Thyroid gland (tissue), 4 donors: ENCODE measurements around the gene KCNA4. TPM values are rescaled to one million over a fixed set of nuclear protein-coding genes. Genes with fewer than 3 reads are reported as not detected.

Source experiments
- DNase-seq, 2 donors: peaks; one replicate each; pipeline ENCODE4 v3.0.0-alpha.2; 2019
- H3K27ac ChIP-seq, 3 donors: fragments of 200-600 bp; sonication (generic); 1 replicate in 2 of 3; 2 replicates in 1 of 3; pipeline ENCODE4 v1.5.1; 2016 to 2019; ENCODE audit warnings: mild to moderate bottlenecking in 1 of 3, moderate library complexity in 1 of 3
- H3K27me3 ChIP-seq: fragments of 200-600 bp; sonication (generic); one replicate; pipeline ENCODE4 v1.5.1; 2019
- H3K36me3 ChIP-seq, 2 donors: fragments of 200-600 bp; sonication (generic); one replicate each; pipeline ENCODE4 v1.5.1; 2016 to 2019
- H3K4me1 ChIP-seq, 2 donors: fragments of 200-600 bp; sonication (generic); one replicate each; pipeline ENCODE4 v1.5.1; 2017 to 2019
- H3K4me3 ChIP-seq, 3 donors: fragments of 200-600 bp; sonication (generic); replicated peaks in 1 of 3; 1 replicate in 2 of 3; 2 replicates in 1 of 3; pipeline ENCODE4 v1.5.1; 2016; ENCODE audit warnings: mild to moderate bottlenecking in 1 of 3
- H3K9me3 ChIP-seq: fragments of 200-600 bp; sonication (generic); one replicate; pipeline ENCODE4 v1.5.1; 2017
- POLR2A ChIP-seq, 2 donors: fragments of 450-650 bp; IDR thresholded peaks; one replicate each; pipeline ENCODE4 v1.6.1; 2017; ENCODE audit warnings: antibody characterized with exemption in 2 of 2, mild to moderate bottlenecking in 2 of 2, moderate library complexity in 1 of 2
- WGBS, 2 donors: methylation state at CpG; one replicate each; pipeline ENCODE4 v1.1.5; 2017; 5-methylcytosine and 5-hydroxymethylcytosine counted together
- intact Hi-C: fragments of 100-400 bp; cut with DNase I; formaldehyde crosslinking; loops from one replicate; pipeline ENCODE4 v1.15.1; 2023
- total RNA-seq, 4 donors: library from RNA; depleted of rRNA; stranded (reverse); fragments of >200 nt; gene quantifications; one replicate each; pipeline ENCODE4 v1.2.3, GENCODE V29; 2016
- TF ChIP-seq, protein P1 (sequence below), 6 experiments: fragments of 200-600 bp in 3 of 6; fragments of 450-650 bp in 3 of 6; sonication (generic) in 3 of 6; IDR thresholded peaks; one replicate each; pipeline ENCODE4 v1.5.1; 2016 to 2019; ENCODE audit warnings: antibody characterized with exemption in 6 of 6, mild to moderate bottlenecking in 2 of 6, inconsistent platforms in 1 of 6, moderate library complexity in 1 of 6

Gene KCNA4
- total RNA-seq, result under 1 TPM in 1 of 4 donors, not detected in 3; 0.20 TPM

DNA sequence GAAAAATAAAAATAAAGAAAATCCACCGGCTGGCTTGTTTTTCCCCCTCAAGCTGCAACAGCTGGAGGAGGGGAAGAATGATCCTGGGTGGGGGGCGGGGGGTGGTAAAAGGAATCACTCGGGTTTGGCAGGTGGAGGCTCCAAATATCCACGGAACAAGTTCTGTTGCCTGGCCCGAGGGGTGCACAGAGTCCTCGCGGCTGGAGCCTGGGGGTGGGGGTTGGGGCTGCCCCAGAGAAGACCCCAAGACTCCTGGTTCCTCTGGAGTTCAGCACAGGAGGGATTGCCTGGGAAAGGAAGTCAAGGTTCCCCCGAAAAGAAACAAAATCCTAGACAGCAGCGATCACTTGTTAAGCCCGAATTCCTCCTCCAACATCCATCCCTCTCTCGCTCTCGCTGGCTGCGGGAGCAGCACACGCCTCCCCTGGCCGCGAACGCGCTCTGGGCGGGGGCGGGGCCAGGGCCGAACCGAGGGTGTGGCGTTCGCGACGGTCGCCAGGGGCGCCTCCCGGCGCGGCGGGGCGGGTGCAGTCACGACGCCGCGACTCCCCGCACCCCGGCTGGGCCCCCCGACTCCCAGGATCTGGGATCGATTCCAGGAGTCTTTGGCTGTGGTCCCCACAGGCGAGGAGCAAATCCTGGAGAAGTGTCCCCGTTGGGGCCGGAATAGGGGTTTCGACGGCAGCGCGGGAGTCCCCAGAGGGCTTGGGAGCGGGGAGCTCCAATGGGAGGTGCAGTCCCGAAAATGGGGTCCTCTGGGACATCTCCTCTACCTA lies at the start of gene KCNA4:
Gene KCNA4 (minus strand): TSS at position 443 of the 776 bp plus-strand sequence. CDS start 4,352 bp downstream, outside the sequence.
- intact Hi-C loops, result no loop called here
- H3K4me1 ChIP-seq, result peaks cover 0 to 10% of the 10 kb centered on the region in 2 donors
- 3% methylated on average over 23 to 37 of the region's 50 CpGs for WGBS, 2 donors

DNA sequence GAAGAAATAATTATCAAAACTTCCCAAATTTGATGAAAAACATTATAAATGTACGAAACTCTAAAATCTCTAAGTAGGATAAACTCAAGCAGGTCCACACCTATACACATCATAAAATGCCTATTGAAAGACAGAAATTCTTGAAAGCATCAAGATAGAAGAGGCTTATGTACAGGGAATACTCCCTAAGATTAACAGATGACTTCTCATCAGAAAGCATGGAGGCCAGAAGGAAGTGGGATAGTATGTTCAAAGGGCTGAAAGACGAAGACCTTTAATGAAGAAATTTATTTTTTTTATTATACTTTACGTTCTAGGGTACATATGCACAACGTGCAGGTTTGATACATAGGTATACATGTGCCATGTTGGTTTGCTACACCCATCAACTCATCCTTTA lies 45.3 kb upstream of the KCNA4 start:
- Histone ChIP-seq H3K4me1 (no peaks in the 10 kb centered on the region), H3K27me3 (no peaks in the 10 kb centered on the region), H3K9me3 (peaks cover 4% of the 10 kb centered on the region), H3K36me3 (no peaks in the 10 kb centered on the region), H3K4me3 (no peak overlapping the region), H3K27ac (no peak overlapping the region)
- intact Hi-C loops, result no loop called here
- WGBS, 2 donors, result 68 to 80% methylated on average over 4 of the region's 4 CpGs
- DNase-seq, result no peak
- no peak for TF ChIP-seq POLR2A (IDR thresholded peaks at IDR 0.05)
- TF ChIP-seq, protein P1, sequence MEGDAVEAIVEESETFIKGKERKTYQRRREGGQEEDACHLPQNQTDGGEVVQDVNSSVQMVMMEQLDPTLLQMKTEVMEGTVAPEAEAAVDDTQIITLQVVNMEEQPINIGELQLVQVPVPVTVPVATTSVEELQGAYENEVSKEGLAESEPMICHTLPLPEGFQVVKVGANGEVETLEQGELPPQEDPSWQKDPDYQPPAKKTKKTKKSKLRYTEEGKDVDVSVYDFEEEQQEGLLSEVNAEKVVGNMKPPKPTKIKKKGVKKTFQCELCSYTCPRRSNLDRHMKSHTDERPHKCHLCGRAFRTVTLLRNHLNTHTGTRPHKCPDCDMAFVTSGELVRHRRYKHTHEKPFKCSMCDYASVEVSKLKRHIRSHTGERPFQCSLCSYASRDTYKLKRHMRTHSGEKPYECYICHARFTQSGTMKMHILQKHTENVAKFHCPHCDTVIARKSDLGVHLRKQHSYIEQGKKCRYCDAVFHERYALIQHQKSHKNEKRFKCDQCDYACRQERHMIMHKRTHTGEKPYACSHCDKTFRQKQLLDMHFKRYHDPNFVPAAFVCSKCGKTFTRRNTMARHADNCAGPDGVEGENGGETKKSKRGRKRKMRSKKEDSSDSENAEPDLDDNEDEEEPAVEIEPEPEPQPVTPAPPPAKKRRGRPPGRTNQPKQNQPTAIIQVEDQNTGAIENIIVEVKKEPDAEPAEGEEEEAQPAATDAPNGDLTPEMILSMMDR (IDR thresholded peaks at IDR 0.05), result no peak

More for the DNA sequence above, at the start of gene KCNA4:
- Histone ChIP-seq H3K27ac (no peak within 1 kb of the TSS), H3K9me3 (no peaks in the 10 kb centered on the region), H3K4me3 (no peak within 1 kb of the TSS), H3K36me3 (no peaks in the 10 kb centered on the region), H3K27me3 (peaks cover 4% of the 10 kb centered on the region)
- no peak for DNase-seq
- no peak for TF ChIP-seq POLR2A (IDR thresholded peaks at IDR 0.05)
- TF ChIP-seq, protein P1 (IDR thresholded peaks at IDR 0.05), result peak in 1 of 6 experiments; percentile 20

DNA sequence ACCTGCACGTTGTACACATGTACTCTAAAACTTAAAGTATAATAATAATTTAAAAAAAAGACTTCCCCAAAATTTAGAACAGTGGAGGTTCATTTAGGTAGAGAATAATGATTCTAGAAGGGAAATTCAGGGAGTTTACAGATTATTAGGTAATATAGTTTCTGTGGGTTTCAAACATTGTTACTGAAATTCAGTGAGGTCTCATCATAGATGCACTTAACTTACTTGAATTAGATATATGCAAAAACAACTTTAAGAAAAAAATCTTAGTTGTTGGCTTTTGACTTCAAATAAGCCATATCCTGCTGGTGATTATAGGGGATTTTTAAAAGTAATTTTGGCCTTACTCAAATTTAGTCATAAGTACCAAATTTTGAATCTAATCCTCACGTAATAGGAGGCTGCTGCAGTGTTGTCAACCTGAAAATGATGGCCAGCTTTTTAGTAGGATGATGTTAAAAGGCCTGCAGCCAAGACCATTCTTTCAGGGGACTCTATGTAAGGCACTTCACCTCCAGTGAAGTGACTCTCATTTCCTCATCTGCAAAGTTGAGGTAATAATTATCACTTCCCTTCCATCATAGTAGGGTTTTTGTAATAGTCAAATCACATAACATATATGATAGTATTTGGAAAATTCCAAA lies 42.5 kb upstream of the KCNA4 start:
- no peak overlapping the region for H3K27ac ChIP-seq
- H3K4me3 ChIP-seq, result no peak overlapping the region
- 72 to 91% methylated on average over 2 of the region's 2 CpGs for WGBS, 2 donors
- no peaks in the 10 kb centered on the region for H3K4me1 ChIP-seq
- peaks cover 4% of the 10 kb centered on the region for H3K9me3 ChIP-seq
- no peaks in the 10 kb centered on the region for H3K27me3 ChIP-seq
- no peaks in the 10 kb centered on the region for H3K36me3 ChIP-seq
- intact Hi-C loops, result no loop called here
- TF ChIP-seq POLR2A (IDR thresholded peaks at IDR 0.05), result no peak
- TF ChIP-seq, protein P1 (IDR thresholded peaks at IDR 0.05), result no peak
- DNase-seq, result no peak

DNA sequence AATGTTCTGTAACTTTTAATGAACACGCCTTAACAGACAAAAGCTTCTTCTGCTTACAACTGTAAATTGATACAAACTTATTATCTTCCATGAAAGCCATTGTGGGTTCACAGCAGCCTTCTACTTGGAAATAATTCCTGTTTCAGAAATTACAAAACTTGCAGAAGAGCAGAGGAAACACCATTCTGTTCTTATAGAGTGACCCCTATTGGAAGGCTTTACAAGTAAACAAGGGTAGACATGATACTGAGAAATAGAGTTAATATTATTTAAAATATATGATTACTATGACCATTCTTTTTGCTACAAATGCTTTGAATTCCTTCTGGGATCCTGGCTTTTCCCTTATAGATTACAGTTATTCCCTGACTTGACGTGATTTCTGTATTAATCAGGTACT lies 32.4 kb upstream of the KCNA4 start:
- Histone ChIP-seq H3K27ac (no peak overlapping the region), H3K4me3 (no peak overlapping the region), H3K4me1 (no peaks in the 10 kb centered on the region), H3K27me3 (no peaks in the 10 kb centered on the region), H3K36me3 (no peaks in the 10 kb centered on the region), H3K9me3 (no peaks in the 10 kb centered on the region)
- DNase-seq, result no peak
- TF ChIP-seq, protein P1 (IDR thresholded peaks at IDR 0.05), result no peak
- no peak for TF ChIP-seq POLR2A (IDR thresholded peaks at IDR 0.05)
- 41% methylated on average over 2 of the region's 2 CpGs for WGBS, 2 donors
- intact Hi-C loops, result no loop called here

DNA sequence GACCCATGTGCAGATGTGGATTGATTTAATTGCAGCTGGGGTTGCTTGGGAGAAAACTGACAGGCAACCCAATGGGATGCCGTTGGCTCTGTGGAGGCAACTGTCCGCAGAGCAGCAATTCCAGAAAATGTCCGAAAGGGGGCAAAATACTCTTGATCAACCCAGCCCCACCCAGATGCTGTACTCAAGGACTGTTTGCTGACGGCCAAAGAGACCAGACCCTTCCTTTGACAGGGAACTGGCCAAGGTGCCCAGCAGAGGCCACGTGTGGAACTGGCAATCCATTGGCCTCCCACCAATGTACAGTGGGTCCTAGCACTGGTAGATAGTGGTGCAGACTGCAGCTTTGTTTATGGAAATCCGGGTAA lies 29.7 kb upstream of the KCNA4 start:
- Histone ChIP-seq H3K9me3 (no peaks in the 10 kb centered on the region), H3K36me3 (no peaks in the 10 kb centered on the region), H3K27ac (no peak overlapping the region), H3K27me3 (no peaks in the 10 kb centered on the region), H3K4me1 (no peaks in the 10 kb centered on the region), H3K4me3 (no peak overlapping the region)
- intact Hi-C loops, result no loop called here
- 39 to 45% methylated on average over 6 of the region's 6 CpGs for WGBS, 2 donors
- DNase-seq, result no peak
- TF ChIP-seq, protein P1 (IDR thresholded peaks at IDR 0.05), result no peak
- no peak for TF ChIP-seq POLR2A (IDR thresholded peaks at IDR 0.05)
